GM20000 (cell line): ENCODE measurements around the gene ACER1.
"Not testable (repeated sequence)": the region's sequence is repeated elsewhere in the genome, so short reads cannot be mapped to it uniquely, and the experiment has no call there.

Experiments
- DNase-seq: peaks from one replicate; pipeline ENCODE4 v3.0.0; 2012; ENCODE audit warnings: low spot score
- TF ChIP-seq, protein P1 (sequence below): IDR thresholded peaks from 2 replicates; pipeline ENCODE4 v1.5.1; 2012; ENCODE audit warnings: mild to moderate bottlenecking, control low read depth; ENCODE audit errors: extremely low read depth, missing control alignments

ACER1 gene

DNA sequence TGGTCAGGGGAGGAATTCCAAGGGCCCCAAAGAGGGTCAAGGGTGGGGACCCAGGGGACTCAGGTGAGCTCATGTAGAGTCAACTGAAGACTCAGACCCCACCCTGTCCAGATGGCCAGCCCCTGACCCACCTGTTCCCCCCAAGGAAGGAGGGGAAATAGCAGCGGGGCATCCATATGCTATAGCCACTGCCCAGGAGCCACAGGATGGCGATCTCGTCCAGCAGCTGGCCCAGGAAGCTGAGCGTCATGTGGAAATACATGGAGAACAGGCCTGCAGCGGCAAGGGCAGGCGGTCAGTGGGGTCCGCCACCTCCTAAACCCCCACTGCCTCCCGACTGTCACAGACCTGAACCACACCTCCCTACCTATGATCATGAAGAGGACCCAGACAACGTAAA, 21.4 kb downstream of the ACER1 start:
- TF ChIP-seq, protein P1, sequence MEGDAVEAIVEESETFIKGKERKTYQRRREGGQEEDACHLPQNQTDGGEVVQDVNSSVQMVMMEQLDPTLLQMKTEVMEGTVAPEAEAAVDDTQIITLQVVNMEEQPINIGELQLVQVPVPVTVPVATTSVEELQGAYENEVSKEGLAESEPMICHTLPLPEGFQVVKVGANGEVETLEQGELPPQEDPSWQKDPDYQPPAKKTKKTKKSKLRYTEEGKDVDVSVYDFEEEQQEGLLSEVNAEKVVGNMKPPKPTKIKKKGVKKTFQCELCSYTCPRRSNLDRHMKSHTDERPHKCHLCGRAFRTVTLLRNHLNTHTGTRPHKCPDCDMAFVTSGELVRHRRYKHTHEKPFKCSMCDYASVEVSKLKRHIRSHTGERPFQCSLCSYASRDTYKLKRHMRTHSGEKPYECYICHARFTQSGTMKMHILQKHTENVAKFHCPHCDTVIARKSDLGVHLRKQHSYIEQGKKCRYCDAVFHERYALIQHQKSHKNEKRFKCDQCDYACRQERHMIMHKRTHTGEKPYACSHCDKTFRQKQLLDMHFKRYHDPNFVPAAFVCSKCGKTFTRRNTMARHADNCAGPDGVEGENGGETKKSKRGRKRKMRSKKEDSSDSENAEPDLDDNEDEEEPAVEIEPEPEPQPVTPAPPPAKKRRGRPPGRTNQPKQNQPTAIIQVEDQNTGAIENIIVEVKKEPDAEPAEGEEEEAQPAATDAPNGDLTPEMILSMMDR: no peak
- no peak for DNase-seq

DNA sequence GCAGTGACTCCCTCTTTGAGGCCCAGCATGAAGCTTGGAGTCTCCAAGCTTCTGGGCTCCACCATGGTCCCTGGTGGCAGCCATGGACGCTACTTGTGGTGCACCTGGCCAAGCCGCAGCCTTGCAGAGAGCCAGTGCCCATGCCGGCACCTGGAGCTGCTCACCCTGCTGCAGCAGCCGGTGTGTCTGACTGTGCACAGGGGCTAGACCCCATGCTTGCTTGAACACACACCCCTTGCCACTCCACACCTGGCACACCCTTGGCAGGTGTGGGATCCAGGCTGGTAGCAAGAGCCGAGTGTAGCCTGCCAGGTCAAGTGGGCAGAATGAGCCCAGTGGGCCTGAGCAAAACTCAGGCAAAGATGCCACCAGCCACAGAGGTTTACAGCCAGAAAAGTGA, 35.0 kb downstream of the ACER1 start:
- TF ChIP-seq, protein P1: no peak
- DNase-seq: no peak

DNA sequence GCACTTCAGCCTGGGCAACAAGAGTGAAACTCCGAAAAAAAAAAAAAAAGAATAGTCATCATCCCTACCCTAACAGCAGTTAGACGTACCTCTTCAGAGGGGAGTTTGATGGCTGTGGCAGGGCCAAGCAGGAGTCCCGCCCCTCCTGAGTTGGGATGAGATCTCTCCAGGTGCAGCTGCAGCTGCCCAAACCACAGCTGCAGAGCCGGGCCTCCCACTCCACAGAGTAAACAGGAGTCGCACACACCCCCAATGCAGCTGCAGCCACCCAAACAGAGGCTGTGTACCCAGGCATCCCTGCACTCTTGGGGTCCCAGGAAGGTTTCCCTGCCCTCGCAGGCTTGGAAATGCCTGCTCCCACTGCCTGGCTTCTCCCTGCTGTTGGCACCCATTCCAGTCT, 36.2 kb downstream of the ACER1 start:
- TF ChIP-seq, protein P1: no peak
- no peak for DNase-seq

DNA sequence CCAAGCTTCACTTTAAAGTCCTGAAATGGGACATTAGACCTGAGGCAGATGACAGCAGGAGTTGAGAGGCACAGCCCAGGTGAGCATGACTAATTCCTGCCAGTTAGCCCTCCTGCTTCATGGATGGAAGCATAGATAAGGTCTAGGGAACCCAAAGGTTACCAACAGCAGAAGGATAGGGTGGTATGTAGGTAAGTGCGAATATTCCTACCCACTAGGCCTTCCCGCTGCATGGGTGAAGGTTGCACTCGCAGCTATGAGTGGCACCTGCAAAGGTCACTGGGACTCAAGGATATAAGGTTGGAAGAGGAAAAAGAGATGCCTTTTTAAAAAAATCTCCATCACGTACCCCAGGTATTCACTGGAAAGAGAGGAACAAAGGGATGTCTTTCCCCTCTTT, 41.4 kb downstream of the ACER1 start:
- no peak for DNase-seq
- TF ChIP-seq, protein P1: no peak

DNA sequence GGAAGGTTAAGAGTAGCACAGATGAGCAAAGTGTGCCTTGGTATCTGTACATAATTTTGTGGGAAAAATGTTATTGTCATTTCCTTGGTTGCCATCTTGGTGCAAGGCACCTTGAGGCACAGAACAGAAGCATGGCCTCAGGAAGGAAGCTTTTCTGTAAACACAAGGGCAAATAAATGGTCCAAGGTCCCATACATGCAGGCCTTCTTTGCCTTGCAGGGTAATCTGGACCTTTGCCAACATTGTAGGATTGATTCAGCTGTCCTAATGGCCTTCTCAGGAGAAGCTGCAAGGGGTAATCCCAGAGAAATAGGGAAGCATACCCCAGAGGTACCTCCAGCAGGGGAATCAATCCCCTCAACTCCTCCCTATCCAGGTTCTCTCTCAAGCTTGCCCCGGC, 44.7 kb downstream of the ACER1 start:
- TF ChIP-seq, protein P1: no peak
- no peak for DNase-seq

DNA sequence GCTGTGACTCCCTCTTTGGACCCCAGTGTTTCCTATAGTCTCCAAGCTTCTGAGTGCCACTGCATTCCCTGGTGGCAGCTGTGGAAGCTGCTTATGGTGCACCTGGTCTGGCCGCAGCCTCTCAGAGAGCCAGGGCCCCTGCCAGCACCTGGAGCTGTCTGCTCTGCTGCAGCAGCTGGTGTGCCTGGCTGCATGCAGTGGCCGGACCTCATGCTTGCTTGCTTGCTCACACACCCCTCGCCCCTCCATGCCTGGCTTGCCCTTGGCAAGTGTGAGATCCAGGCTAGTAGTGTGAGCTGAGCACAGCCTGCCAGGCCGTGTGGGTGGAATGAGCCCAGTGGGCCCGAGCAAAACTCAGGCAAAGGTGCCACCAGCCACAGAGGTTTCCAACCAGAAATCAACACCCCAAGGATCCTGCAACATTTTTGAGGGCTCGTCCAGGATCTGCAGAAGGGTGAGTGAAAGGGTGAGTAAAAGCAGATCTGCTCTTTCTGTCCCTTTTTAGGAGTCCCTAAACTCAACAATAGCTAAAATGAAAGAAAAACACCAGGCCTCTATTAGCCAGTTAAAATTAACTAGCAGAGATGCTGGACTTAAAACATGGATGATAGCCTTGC, 46.0 kb downstream of the ACER1 start:
- TF ChIP-seq, protein P1: no peak
- DNase-seq: no peak

DNA sequence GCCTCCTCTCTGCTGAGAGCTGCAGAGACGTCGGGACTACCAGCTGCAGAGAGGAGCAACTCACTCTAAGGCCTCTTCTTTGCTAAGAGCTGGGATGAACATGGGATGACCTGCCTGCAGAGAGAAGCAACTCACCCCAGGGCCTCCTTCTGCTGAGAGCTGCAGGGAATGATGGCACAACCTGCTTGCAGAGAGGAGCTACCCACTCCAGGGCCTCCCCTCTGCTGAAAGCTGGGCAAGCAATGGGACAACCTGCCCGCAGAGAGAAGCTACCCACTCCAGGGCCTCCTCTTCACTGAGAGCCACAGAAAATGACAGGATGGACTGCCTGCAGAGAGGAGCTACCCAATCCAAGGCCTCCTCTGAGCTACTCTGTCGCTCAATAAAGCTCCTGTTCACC, 46.7 kb downstream of the ACER1 start:
- TF ChIP-seq, protein P1: no peak
- DNase-seq: no peak

DNA sequence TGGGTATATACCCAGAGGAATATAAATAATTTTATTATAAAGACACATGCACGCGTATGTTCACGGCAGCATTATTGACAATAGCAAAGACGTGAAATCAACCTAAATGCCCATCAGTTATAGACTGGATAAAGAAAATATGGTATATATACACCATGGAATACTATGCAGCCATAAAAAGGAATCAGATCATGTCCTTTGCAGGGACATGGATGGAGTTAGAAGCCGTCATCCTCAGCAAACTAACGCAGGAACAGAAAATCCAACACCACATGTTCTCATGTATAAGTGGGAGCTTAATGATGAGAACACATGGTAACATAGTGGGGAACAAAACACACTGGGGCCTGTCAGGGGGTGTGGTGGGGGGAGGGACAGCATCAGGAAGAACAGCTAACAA, 51.0 kb downstream of the ACER1 start:
- not testable (repeated sequence) for DNase-seq
